GM06990 (cell line): ENCODE measurements around the gene ABCG4.
"Not testable (repeated sequence)": the region's sequence is repeated elsewhere in the genome, so short reads cannot be mapped to it uniquely, and the experiment has no call there.

Source experiments
- DNase-seq: peaks from one replicate; pipeline ENCODE4 v3.0.0-alpha.2; 2011; ENCODE audit not compliant: insufficient read length; ENCODE audit errors: extremely low read depth
- H3K27me3 ChIP-seq: replicated peaks from 2 replicates; pipeline ENCODE4 v1.6.0; 2011; ENCODE audit warnings: low read length; ENCODE audit not compliant: control insufficient read depth, insufficient read depth
- H3K36me3 ChIP-seq: 2 replicates; pipeline ENCODE4 v1.5.1; 2011; ENCODE audit warnings: low read length; ENCODE audit not compliant: control insufficient read depth, insufficient read depth
- H3K4me3 ChIP-seq: replicated peaks from 2 replicates; pipeline ENCODE4 v1.5.1; 2011; ENCODE audit warnings: low read depth, mild to moderate bottlenecking, control low read depth, low read length
- TF ChIP-seq, protein P1 (sequence below): IDR thresholded peaks from 2 replicates; pipeline ENCODE4 v1.5.1; 2011; ENCODE audit warnings: low read length, control low read depth, mild to moderate bottlenecking, inconsistent platforms; ENCODE audit not compliant: insufficient read depth, poor library complexity, severe bottlenecking

ABCG4 gene

GRCh38 chr11:119158467-119158866 is 9.6 kb downstream of the ABCG4 start:
- no peak overlapping the region for H3K4me3 ChIP-seq
- peaks cover 3% of the 10 kb centered on the region; the same call in 1 of the 2 replicates for H3K27me3 ChIP-seq
- no peaks in the 10 kb centered on the region for H3K36me3 ChIP-seq
- DNase-seq, result no peak
- TF ChIP-seq, protein P1, sequence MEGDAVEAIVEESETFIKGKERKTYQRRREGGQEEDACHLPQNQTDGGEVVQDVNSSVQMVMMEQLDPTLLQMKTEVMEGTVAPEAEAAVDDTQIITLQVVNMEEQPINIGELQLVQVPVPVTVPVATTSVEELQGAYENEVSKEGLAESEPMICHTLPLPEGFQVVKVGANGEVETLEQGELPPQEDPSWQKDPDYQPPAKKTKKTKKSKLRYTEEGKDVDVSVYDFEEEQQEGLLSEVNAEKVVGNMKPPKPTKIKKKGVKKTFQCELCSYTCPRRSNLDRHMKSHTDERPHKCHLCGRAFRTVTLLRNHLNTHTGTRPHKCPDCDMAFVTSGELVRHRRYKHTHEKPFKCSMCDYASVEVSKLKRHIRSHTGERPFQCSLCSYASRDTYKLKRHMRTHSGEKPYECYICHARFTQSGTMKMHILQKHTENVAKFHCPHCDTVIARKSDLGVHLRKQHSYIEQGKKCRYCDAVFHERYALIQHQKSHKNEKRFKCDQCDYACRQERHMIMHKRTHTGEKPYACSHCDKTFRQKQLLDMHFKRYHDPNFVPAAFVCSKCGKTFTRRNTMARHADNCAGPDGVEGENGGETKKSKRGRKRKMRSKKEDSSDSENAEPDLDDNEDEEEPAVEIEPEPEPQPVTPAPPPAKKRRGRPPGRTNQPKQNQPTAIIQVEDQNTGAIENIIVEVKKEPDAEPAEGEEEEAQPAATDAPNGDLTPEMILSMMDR, result no peak

DNA sequence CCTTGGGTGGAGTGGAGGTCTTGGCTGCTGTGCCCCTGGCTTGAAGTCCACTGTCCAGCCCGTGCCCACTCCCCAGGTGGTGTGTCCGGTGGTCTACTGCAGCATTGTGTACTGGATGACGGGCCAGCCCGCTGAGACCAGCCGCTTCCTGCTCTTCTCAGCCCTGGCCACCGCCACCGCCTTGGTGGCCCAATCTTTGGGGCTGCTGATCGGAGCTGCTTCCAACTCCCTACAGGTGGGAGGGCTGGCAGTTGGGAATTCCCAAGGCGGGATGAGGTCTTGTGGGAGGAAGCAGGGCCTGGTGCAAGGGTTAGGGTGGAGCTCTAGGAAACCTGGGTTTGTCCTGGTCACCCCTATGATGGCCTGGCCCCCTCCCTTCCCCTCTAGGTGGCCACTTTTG is 11.3 kb downstream of the ABCG4 start:
- TF ChIP-seq, protein P1, result no peak
- DNase-seq, result no peak
- Histone ChIP-seq H3K27me3 (no peaks in the 10 kb centered on the region; the same call in 1 of the 2 replicates), H3K4me3 (no peak overlapping the region), H3K36me3 (no peaks in the 10 kb centered on the region)

GRCh38 chr11:119161871-119162270 is 13.0 kb downstream of the ABCG4 start:
- H3K36me3 ChIP-seq, result no peaks in the 10 kb centered on the region

DNA sequence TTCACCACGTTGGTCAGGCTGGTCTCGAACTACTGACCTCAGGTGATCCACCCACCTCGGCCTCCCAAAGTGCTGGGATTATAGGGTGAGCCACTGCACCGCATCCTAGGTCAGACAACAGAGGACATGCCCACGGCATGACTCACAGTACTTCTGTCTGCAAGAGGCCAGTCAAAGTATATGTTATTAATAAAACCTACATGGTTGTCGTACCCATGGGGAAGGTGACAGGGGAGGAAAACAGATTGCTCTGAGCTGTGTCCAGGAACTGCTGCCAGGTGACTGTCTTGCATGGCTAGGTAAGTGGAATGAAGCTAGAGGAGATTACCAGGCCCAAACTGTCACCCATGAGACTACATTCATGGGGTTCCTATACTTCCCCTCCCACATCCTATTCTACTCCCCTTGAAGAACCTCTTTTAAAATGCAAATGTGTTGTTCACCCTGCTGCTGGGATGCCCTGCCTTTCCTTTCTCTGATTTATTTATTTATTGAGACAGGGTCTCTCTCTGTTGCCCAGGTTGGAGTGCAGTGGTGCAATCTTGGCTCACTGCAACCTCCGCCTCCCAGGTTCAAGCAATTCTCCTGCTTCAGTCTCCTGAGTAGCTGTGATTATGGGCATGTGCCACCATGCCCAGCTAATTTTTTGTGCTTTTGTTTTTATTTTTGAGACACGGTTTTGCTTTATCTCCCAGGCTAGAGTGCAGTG is 17.7 kb downstream of the ABCG4 start:
- TF ChIP-seq, protein P1, result no peak
- Histone ChIP-seq H3K4me3 (no peak overlapping the region), H3K27me3 (no peaks in the 10 kb centered on the region; the same call in 1 of the 2 replicates), H3K36me3 (no peaks in the 10 kb centered on the region)
- no peak for DNase-seq

More at GRCh38 chr11:119161871-119162270, 13.0 kb downstream of the ABCG4 start:
- Histone ChIP-seq H3K27me3 (no peaks in the 10 kb centered on the region; the same call in 1 of the 2 replicates), H3K4me3 (no peak overlapping the region)
- DNase-seq, result no peak
- TF ChIP-seq, protein P1, result no peak

GRCh38 chr11:119167077-119167458 is 18.2 kb downstream of the ABCG4 start:
- H3K27me3 ChIP-seq, DNase-seq, H3K4me3 ChIP-seq, H3K36me3 ChIP-seq: not testable (repeated sequence)

DNA sequence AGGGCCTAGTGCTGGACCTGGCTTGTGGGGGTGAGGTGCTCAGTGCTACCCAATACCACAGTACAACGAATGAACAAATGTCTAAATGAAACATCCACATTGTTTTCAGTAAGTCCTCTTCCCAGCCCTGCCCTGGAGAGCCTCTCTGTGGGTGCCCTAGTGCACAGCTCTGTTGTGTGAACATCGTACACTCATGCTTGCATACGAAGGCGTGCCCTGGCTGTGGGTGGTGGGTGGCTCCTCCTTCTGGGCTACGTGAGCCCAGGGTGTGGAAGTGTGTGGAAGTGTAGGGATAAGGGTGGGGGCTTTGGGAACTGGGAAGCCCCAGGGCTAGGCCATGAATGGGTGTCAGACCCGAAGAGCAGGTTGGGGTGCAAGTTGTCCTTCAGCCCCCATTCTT is 19.1 kb downstream of the ABCG4 start:
- Histone ChIP-seq H3K36me3 (no peaks in the 10 kb centered on the region), H3K27me3 (no peaks in the 10 kb centered on the region), H3K4me3 (no peak overlapping the region)
- DNase-seq, result no peak
- TF ChIP-seq, protein P1, result no peak
